Naive B cell (primary cell): ENCODE measurements around the gene TOLLIP. TPM values are rescaled to one million over a fixed set of nuclear protein-coding genes. Genes with fewer than 3 reads are reported as not detected.
"Not testable (repeated sequence)": the region's sequence is repeated elsewhere in the genome, so short reads cannot be mapped to it uniquely, and the experiment has no call there.

ENCODE experiments used
- ATAC-seq, 2 donors: fragments of 150-1000 bp; cut with Tn5 transposase; 2 replicates each; pipeline ENCODE4 v1.10.0; 2021; ENCODE audit warnings: low read depth in 2 of 2, mild to moderate bottlenecking in 2 of 2, moderate library complexity in 2 of 2
- DNase-seq: peaks from one replicate; pipeline ENCODE4 v3.0.0; 2022
- H3K27ac Mint-ChIP-seq, 6 donors: one replicate each; pipeline ENCODE4 v1.8.0; 2020 to 2022; ENCODE audit warnings: mild to moderate bottlenecking in 6 of 6, mixed read lengths in 6 of 6, moderate library complexity in 5 of 6, inconsistent platforms in 2 of 6
- H3K27me3 Mint-ChIP-seq, 3 donors: one replicate each; pipeline ENCODE4 v1.8.0; 2021 to 2022; ENCODE audit warnings: mixed read lengths in 3 of 3, mild to moderate bottlenecking in 1 of 3
- H3K36me3 Mint-ChIP-seq, 2 donors: one replicate each; pipeline ENCODE4 v1.8.0; 2020 to 2022; ENCODE audit warnings: mixed read lengths in 2 of 2, inconsistent platforms in 1 of 2, mild to moderate bottlenecking in 1 of 2
- H3K4me1 Mint-ChIP-seq, 3 donors: one replicate each; pipeline ENCODE4 v1.8.0; 2020 to 2022; ENCODE audit warnings: mixed read lengths in 3 of 3, inconsistent platforms in 1 of 3, mild to moderate bottlenecking in 1 of 3, moderate library complexity in 1 of 3
- H3K4me3 Mint-ChIP-seq, 8 donors: one replicate each; pipeline ENCODE4 v1.8.0; 2020 to 2022; ENCODE audit warnings: mild to moderate bottlenecking in 8 of 8, mixed read lengths in 8 of 8, moderate library complexity in 8 of 8, inconsistent platforms in 2 of 8
- H3K9me3 Mint-ChIP-seq, 7 donors: one replicate each; pipeline ENCODE4 v1.8.0; 2020 to 2022; ENCODE audit warnings: mixed read lengths in 7 of 7, mild to moderate bottlenecking in 5 of 7, inconsistent platforms in 2 of 7, moderate library complexity in 1 of 7
- polyA plus RNA-seq, 6 donors: library from polyadenylated mRNA; unstranded; fragments of 300-500 nt; fragmentation: Illumina TruSeq; gene quantifications; one replicate each; pipeline ENCODE4 v1.2.3, GENCODE V29; 2021; ENCODE audit warnings: low read depth in 6 of 6

TOLLIP gene
- polyA plus RNA-seq, 6 donors from 2014 or later: 29.4 to 59.0 (median 42.8) TPM

GRCh38 chr11:1264444-1264843, 45.0 kb downstream of the TOLLIP start:
- H3K9me3 Mint-ChIP-seq: peaks cover 8 to 26% (median 18%) of the 10 kb centered on the region in 7 donors
- DNase-seq: peak; percentile 13
- H3K36me3 Mint-ChIP-seq: peaks cover 11 to 20% of the 10 kb centered on the region in 2 donors
- H3K4me1 Mint-ChIP-seq: peaks cover 9 to 16% (median 11%) of the 10 kb centered on the region in 3 donors
- peak overlapping the region in 4 of 8 donors; percentile 1 to 33 (median 14) for H3K4me3 Mint-ChIP-seq
- peak overlapping the region in 4 of 6 donors; percentile 33 to 79 (median 56) for H3K27ac Mint-ChIP-seq
- peak; percentile 30 to 47 for ATAC-seq
- not testable (repeated sequence) for H3K27me3 Mint-ChIP-seq

GRCh38 chr11:1263010-1263409, 46.4 kb downstream of the TOLLIP start:
- Mint-ChIP-seq H3K27ac (peak overlapping the region in 3 of 6 donors; percentile 11 to 68 (median 60)), H3K4me1 (peaks cover 10 to 16% (median 11%) of the 10 kb centered on the region in 3 donors), H3K36me3 (peaks cover 11 to 20% of the 10 kb centered on the region in 2 donors), H3K9me3 (peaks cover 8 to 26% (median 18%) of the 10 kb centered on the region in 7 donors), H3K27me3 (no peaks in the 10 kb centered on the region), H3K4me3 (peak overlapping the region in 7 of 8 donors; percentile 74 to 91 (median 79))
- DNase-seq (no peak), ATAC-seq (peak; percentile 38 to 43)

- ATAC-seq: peak; percentile 88 to 90
- DNase-seq: peak; percentile 79
Measured at GRCh38 chr11:1262172-1263006, 47.0 kb downstream of the TOLLIP start.

GRCh38 chr11:1261241-1262071, 48.0 kb downstream of the TOLLIP start:
- Mint-ChIP-seq H3K4me3 (peak overlapping the region in 6 of 8 donors; percentile 26 to 88 (median 78)), H3K36me3 (peaks cover 11 to 13% of the 10 kb centered on the region in 2 donors), H3K4me1 (peaks cover 10 to 12% (median 11%) of the 10 kb centered on the region in 3 donors), H3K27ac (peak overlapping the region in 2 of 6 donors; percentile 29 to 68), H3K9me3 (peaks cover 5 to 21% (median 17%) of the 10 kb centered on the region in 7 donors), H3K27me3 (no peaks in the 10 kb centered on the region)
- ATAC-seq: no peak
- DNase-seq: no peak

More at GRCh38 chr11:1262172-1263006, 47.0 kb downstream of the TOLLIP start:
- H3K4me3 Mint-ChIP-seq: peak overlapping the region; percentile 74 to 91 (median 82)
- H3K36me3 Mint-ChIP-seq: peaks cover 11 to 20% of the 10 kb centered on the region in 2 donors
- peaks cover 10 to 16% (median 11%) of the 10 kb centered on the region in 3 donors for H3K4me1 Mint-ChIP-seq
- peak overlapping the region in 5 of 6 donors; percentile 33 to 90 (median 68) for H3K27ac Mint-ChIP-seq
- peaks cover 8 to 26% (median 18%) of the 10 kb centered on the region in 7 donors for H3K9me3 Mint-ChIP-seq
- no peaks in the 10 kb centered on the region for H3K27me3 Mint-ChIP-seq

- Mint-ChIP-seq H3K27ac (peak overlapping the region in 1 of 6 donors; percentile 75), H3K4me1 (peaks cover 10 to 12% (median 11%) of the 10 kb centered on the region in 3 donors), H3K27me3 (no peaks in the 10 kb centered on the region), H3K9me3 (peaks cover 5 to 15% (median 14%) of the 10 kb centered on the region in 7 donors), H3K4me3 (peak overlapping the region in 2 of 8 donors; percentile 45 to 62), H3K36me3 (peaks cover 11% of the 10 kb centered on the region in 2 donors)
- ATAC-seq: no peak
- no peak for DNase-seq
Measured at GRCh38 chr11:1260620-1261019, 48.8 kb downstream of the TOLLIP start.

- Mint-ChIP-seq H3K27me3 (no peaks in the 10 kb centered on the region), H3K9me3 (peaks cover 3 to 10% (median 8%) of the 10 kb centered on the region in 7 donors), H3K4me3 (no peak overlapping the region), H3K4me1 (peaks cover 10 to 12% (median 11%) of the 10 kb centered on the region in 3 donors), H3K36me3 (peaks cover 8 to 9% of the 10 kb centered on the region in 2 donors), H3K27ac (peak overlapping the region in 2 of 6 donors; percentile 4 to 75)
- ATAC-seq (no peak), DNase-seq (no peak)
Measured at GRCh38 chr11:1260023-1260501, 49.4 kb downstream of the TOLLIP start.

GRCh38 chr11:1259561-1259960, 49.9 kb downstream of the TOLLIP start:
- peaks cover 3 to 4% of the 10 kb centered on the region in 2 donors for H3K36me3 Mint-ChIP-seq
- peaks cover 9 to 11% (median 11%) of the 10 kb centered on the region in 3 donors for H3K4me1 Mint-ChIP-seq
- peak overlapping the region in 1 of 6 donors; percentile 4 for H3K27ac Mint-ChIP-seq
- no peak for DNase-seq
- ATAC-seq: no peak
- H3K27me3 Mint-ChIP-seq: no peaks in the 10 kb centered on the region
- H3K9me3 Mint-ChIP-seq: peaks cover 1 to 6% (median 3%) of the 10 kb centered on the region in 7 donors
- H3K4me3 Mint-ChIP-seq: peak overlapping the region in 1 of 8 donors; percentile 11

GRCh38 chr11:1259076-1259461, 50.4 kb downstream of the TOLLIP start:
- no peak overlapping the region for H3K27ac Mint-ChIP-seq
- H3K9me3 Mint-ChIP-seq: peaks cover 0 to under 1% (median 0%) of the 10 kb centered on the region in 7 donors
- peak overlapping the region in 1 of 8 donors; percentile 11 for H3K4me3 Mint-ChIP-seq
- no peak for ATAC-seq
- H3K36me3 Mint-ChIP-seq: no peaks in the 10 kb centered on the region
- H3K27me3 Mint-ChIP-seq: no peaks in the 10 kb centered on the region
- DNase-seq: no peak
- H3K4me1 Mint-ChIP-seq: peaks cover 6 to 11% (median 9%) of the 10 kb centered on the region in 3 donors

GRCh38 chr11:1258401-1259075, 50.9 kb downstream of the TOLLIP start:
- Mint-ChIP-seq H3K27ac (peak overlapping the region in 1 of 6 donors; percentile 37), H3K9me3 (no peaks in the 10 kb centered on the region), H3K4me1 (peaks cover 6 to 11% (median 11%) of the 10 kb centered on the region in 3 donors), H3K36me3 (no peaks in the 10 kb centered on the region), H3K4me3 (no peak overlapping the region), H3K27me3 (no peaks in the 10 kb centered on the region)
- ATAC-seq (no peak), DNase-seq (no peak)

GRCh38 chr11:1257916-1258315, 51.5 kb downstream of the TOLLIP start:
- no peaks in the 10 kb centered on the region for H3K27me3 Mint-ChIP-seq
- H3K4me1 Mint-ChIP-seq: peaks cover 6 to 12% (median 11%) of the 10 kb centered on the region in 3 donors
- no peaks in the 10 kb centered on the region for H3K9me3 Mint-ChIP-seq
- no peaks in the 10 kb centered on the region for H3K36me3 Mint-ChIP-seq
- no peak overlapping the region for H3K4me3 Mint-ChIP-seq
- no peak for ATAC-seq
- no peak for DNase-seq
- no peak overlapping the region for H3K27ac Mint-ChIP-seq

GRCh38 chr11:1257366-1257765, 52.1 kb downstream of the TOLLIP start:
- Mint-ChIP-seq H3K36me3 (no peaks in the 10 kb centered on the region), H3K27ac (no peak overlapping the region), H3K27me3 (no peaks in the 10 kb centered on the region), H3K9me3 (no peaks in the 10 kb centered on the region), H3K4me3 (no peak overlapping the region), H3K4me1 (peaks cover 3 to 7% (median 6%) of the 10 kb centered on the region in 3 donors)
- no peak for ATAC-seq
- no peak for DNase-seq

- peaks cover 0 to 3% (median 2%) of the 10 kb centered on the region in 3 donors for H3K4me1 Mint-ChIP-seq
- no peaks in the 10 kb centered on the region for H3K27me3 Mint-ChIP-seq
- H3K9me3 Mint-ChIP-seq: peaks cover 0 to 1% (median 0%) of the 10 kb centered on the region in 7 donors
- H3K36me3 Mint-ChIP-seq: no peaks in the 10 kb centered on the region
- H3K4me3 Mint-ChIP-seq: no peak overlapping the region
- no peak for DNase-seq
- no peak for ATAC-seq
- H3K27ac Mint-ChIP-seq: no peak overlapping the region
Measured at GRCh38 chr11:1256257-1257045, 53.0 kb downstream of the TOLLIP start.
